ENCODE measurements around the gene LYPLA2.

GRCh38 chr1:23743287-23744152 lies 47.4 kb upstream of the LYPLA2 start, which contains the start of gene ELOA:
- TF ChIP-seq, protein P1, sequence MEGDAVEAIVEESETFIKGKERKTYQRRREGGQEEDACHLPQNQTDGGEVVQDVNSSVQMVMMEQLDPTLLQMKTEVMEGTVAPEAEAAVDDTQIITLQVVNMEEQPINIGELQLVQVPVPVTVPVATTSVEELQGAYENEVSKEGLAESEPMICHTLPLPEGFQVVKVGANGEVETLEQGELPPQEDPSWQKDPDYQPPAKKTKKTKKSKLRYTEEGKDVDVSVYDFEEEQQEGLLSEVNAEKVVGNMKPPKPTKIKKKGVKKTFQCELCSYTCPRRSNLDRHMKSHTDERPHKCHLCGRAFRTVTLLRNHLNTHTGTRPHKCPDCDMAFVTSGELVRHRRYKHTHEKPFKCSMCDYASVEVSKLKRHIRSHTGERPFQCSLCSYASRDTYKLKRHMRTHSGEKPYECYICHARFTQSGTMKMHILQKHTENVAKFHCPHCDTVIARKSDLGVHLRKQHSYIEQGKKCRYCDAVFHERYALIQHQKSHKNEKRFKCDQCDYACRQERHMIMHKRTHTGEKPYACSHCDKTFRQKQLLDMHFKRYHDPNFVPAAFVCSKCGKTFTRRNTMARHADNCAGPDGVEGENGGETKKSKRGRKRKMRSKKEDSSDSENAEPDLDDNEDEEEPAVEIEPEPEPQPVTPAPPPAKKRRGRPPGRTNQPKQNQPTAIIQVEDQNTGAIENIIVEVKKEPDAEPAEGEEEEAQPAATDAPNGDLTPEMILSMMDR (conservative IDR thresholded peaks at IDR 0.05; ENCODE audit: low read depth, low read length): no peak
- TF ChIP-seq MXI1 (IDR thresholded peaks at IDR 0.05; ENCODE audit: borderline replicate concordance, low read depth, low read length) (peak; percentile 90; the same call in 1 of the 2 replicates), POLR2A (IDR thresholded peaks at IDR 0.05; ENCODE audit: low read depth, low read length) (peak; percentile 59), RAD21 (IDR thresholded peaks at IDR 0.05; ENCODE audit: low read length) (no peak), SMC3 (IDR thresholded peaks at IDR 0.05; ENCODE audit: low read depth, low read length) (no peak), MAZ (IDR thresholded peaks at IDR 0.05; ENCODE audit: borderline replicate concordance, low read depth, low read length) (peak; percentile 36; the same call in 1 of the 2 replicates), RCOR1 (IDR thresholded peaks at IDR 0.05; ENCODE audit: insufficient replicate concordance, low read length) (no peak)
- TF ChIP-seq, protein P2, sequence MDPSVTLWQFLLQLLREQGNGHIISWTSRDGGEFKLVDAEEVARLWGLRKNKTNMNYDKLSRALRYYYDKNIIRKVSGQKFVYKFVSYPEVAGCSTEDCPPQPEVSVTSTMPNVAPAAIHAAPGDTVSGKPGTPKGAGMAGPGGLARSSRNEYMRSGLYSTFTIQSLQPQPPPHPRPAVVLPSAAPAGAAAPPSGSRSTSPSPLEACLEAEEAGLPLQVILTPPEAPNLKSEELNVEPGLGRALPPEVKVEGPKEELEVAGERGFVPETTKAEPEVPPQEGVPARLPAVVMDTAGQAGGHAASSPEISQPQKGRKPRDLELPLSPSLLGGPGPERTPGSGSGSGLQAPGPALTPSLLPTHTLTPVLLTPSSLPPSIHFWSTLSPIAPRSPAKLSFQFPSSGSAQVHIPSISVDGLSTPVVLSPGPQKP (IDR thresholded peaks at IDR 0.05; ENCODE audit: borderline replicate concordance, low read depth, low read length): no peak

Data from IMR-90 (cell line).